Measurements from ENCODE around the gene CEACAM16.

The CEACAM16 gene

DNA sequence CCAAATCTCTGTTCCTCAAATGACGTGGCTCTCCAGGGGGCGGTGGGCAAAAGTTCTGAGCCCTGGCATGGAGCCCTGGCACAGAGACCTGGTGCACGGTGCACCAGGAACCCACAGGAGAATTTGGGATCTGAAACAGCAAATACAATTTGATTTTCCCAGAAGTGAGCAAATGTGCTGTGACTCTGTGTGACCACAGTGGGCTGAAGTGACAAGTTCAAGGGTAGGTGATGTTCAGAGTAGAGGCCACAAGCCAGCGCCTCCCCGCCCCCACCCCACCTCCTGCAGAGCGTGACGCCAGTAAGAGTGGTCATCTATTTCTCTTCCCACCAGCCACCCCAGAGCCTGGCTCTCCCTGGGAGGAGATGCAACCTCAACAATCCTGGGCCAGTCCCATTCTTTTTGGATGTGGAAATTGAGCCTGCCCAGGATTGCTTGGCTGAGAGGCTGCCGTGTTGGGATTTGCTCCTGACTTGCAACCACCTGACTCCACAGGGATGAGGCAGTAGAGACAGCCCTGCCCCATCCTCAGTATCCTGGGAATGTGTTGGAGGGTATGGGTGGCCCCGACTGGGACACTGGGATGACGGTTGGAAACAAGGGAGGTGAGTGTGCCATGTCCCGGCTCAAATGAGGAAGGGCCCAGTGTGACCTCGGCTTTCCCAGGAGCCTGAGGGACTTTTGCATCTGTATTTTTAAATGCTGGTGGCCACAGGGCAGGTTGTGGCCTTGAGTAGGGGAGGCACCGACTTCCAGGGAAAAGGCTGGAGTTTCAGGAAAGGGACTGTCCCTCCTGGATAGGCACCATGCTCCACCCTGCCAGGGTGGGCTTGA is 38.5 kb downstream of the CEACAM16 start:
- Mint-ChIP-seq H3K27me3 (ENCODE audit: low read depth, poor library complexity) (peaks cover 34% of the 10 kb centered on the region), H3K27ac (no peak overlapping the region), H3K36me3 (ENCODE audit: low read depth) (no peaks in the 10 kb centered on the region), H3K4me1 (peaks cover 25% of the 10 kb centered on the region), H3K4me3 (no peak overlapping the region), H3K9me3 (no peaks in the 10 kb centered on the region)
- DNase-seq: no peak
- TF ChIP-seq, protein P1, sequence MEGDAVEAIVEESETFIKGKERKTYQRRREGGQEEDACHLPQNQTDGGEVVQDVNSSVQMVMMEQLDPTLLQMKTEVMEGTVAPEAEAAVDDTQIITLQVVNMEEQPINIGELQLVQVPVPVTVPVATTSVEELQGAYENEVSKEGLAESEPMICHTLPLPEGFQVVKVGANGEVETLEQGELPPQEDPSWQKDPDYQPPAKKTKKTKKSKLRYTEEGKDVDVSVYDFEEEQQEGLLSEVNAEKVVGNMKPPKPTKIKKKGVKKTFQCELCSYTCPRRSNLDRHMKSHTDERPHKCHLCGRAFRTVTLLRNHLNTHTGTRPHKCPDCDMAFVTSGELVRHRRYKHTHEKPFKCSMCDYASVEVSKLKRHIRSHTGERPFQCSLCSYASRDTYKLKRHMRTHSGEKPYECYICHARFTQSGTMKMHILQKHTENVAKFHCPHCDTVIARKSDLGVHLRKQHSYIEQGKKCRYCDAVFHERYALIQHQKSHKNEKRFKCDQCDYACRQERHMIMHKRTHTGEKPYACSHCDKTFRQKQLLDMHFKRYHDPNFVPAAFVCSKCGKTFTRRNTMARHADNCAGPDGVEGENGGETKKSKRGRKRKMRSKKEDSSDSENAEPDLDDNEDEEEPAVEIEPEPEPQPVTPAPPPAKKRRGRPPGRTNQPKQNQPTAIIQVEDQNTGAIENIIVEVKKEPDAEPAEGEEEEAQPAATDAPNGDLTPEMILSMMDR (IDR thresholded peaks at IDR 0.05): no peak

GRCh38 chr19:44738136-44738535 is 39.2 kb downstream of the CEACAM16 start:
- DNase-seq: no peak
- Mint-ChIP-seq H3K4me3 (no peak overlapping the region), H3K36me3 (ENCODE audit: low read depth) (no peaks in the 10 kb centered on the region), H3K9me3 (no peaks in the 10 kb centered on the region), H3K4me1 (peaks cover 31% of the 10 kb centered on the region), H3K27me3 (ENCODE audit: low read depth, poor library complexity) (peaks cover 34% of the 10 kb centered on the region), H3K27ac (no peak overlapping the region)
- TF ChIP-seq, protein P1 (IDR thresholded peaks at IDR 0.05): no peak

DNA sequence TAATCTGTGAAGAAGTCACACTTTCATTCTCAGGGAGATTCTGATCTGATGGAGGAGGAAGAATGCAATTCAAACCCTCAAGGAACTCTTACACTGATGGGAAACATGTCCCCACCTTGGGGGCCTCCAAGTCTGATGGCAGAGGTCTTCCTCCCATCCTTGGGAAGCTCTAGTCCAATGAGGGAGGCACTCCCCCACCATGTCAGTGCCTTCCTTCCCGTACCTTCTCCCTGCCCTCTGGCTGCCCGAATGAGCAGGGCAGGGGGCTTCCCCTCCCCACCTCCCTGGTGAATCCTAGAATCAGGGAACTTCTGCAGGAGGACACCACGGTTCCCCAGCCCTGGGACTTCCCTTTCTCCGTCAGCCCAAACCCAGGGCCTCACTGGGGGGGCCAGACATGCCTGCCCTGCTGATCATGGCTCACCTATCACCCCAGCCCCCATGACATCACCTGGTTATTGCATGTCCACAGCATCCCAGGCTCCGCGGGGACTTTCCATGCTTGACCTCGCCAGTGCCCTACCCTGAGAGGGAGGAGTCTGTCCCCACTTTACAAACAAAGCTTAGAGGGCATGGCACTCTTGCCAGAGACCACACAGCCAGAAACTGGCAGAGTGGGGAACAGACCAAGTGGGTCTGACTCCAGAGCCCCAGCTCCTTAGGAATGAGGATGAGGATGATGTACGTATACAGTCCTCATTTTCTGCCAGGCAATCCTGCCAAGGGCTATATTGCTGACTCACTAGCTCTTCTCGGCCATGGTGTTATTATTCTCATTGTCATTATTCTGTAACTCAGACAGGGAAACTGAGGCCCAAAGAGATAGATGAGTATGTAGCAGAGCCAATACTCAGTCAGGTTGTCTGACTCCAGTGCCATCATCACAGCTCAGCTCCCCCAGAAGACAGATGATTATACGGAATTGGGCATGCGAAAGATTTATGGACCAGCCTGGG is 39.9 kb downstream of the CEACAM16 start:
- no peak for DNase-seq
- TF ChIP-seq, protein P1 (IDR thresholded peaks at IDR 0.05): no peak
- H3K4me1 Mint-ChIP-seq: peaks cover 31% of the 10 kb centered on the region

DNA sequence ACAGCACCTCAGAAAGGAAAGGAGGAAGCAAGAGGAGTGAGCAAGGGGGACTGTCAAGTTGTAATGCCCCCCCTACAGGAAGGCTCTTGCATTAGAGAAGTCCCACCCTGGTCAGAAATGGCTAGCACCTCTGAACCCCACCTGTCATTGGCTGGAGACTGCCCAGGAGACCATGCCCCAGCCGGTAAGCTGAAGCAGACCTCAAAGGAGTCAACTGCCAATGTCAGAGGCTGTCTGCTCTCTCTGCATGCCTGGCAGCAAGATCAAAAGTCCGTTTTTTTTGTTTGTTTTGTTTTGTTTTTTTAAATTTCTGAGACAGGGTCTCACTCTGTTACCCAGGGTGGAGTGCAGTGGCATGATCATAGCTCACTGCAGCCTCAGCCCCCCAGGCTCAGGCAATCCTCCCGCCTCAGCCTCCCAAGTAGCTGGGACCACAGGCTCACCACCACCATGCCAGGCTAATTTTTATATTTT is 41.4 kb downstream of the CEACAM16 start:
- peaks cover 33% of the 10 kb centered on the region for H3K4me1 Mint-ChIP-seq
- H3K9me3 Mint-ChIP-seq: no peaks in the 10 kb centered on the region
- no peaks in the 10 kb centered on the region for H3K36me3 Mint-ChIP-seq (ENCODE audit: low read depth)
- peaks cover 37% of the 10 kb centered on the region for H3K27me3 Mint-ChIP-seq (ENCODE audit: low read depth, poor library complexity)
- H3K4me3 Mint-ChIP-seq: no peak overlapping the region
- DNase-seq: no peak
- TF ChIP-seq, protein P1 (IDR thresholded peaks at IDR 0.05): no peak
- H3K27ac Mint-ChIP-seq: no peak overlapping the region

More for the DNA sequence above, 39.9 kb downstream of the CEACAM16 start:
- H3K27me3 Mint-ChIP-seq (ENCODE audit: low read depth, poor library complexity): peaks cover 34% of the 10 kb centered on the region
- no peak overlapping the region for H3K4me3 Mint-ChIP-seq
- H3K27ac Mint-ChIP-seq: no peak overlapping the region
- no peaks in the 10 kb centered on the region for H3K9me3 Mint-ChIP-seq
- no peaks in the 10 kb centered on the region for H3K36me3 Mint-ChIP-seq (ENCODE audit: low read depth)

GRCh38 chr19:44741258-44741731 is 42.3 kb downstream of the CEACAM16 start:
- TF ChIP-seq, protein P1 (IDR thresholded peaks at IDR 0.05): no peak

More at GRCh38 chr19:44741258-44741731, 42.3 kb downstream of the CEACAM16 start:
- H3K4me1 Mint-ChIP-seq: peaks cover 36% of the 10 kb centered on the region
- no peaks in the 10 kb centered on the region for H3K36me3 Mint-ChIP-seq (ENCODE audit: low read depth)
- no peak overlapping the region for H3K27ac Mint-ChIP-seq
- H3K27me3 Mint-ChIP-seq (ENCODE audit: low read depth, poor library complexity): peaks cover 42% of the 10 kb centered on the region
- no peak overlapping the region for H3K4me3 Mint-ChIP-seq
- no peaks in the 10 kb centered on the region for H3K9me3 Mint-ChIP-seq
- no peak for DNase-seq
